ENCODE results near the gene OGFOD3.
"Not testable (repeated sequence)": the region's sequence is repeated elsewhere in the genome, so short reads cannot be mapped to it uniquely, and the experiment has no call there.

DNA sequence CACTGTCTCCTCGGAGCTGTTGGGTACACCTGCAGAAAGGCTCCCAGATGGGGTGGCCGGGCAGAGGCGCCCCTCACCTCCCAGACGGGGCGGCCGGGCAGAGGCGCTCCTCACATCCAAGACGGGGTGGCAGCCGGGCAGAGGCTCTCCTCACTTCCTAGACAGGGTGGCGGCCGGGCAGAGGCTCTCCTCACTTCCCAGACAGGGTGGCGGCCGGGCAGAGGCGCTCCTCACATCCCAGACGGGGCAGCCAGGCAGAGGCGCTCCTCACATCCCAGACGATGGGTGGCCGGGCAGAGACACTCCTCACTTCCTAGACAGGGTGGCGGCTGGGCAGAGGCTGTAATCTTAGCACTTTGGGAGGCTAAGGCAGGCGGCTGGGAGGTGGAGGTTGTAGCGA lies 35.3 kb upstream of the OGFOD3 start:
- TF ChIP-seq EZH2 (IDR thresholded peaks at IDR 0.05; ENCODE audit: insufficient read depth, poor library complexity, severe bottlenecking); EZH2phosphoT487 (IDR thresholded peaks at IDR 0.05; ENCODE audit: insufficient read depth, low read depth): not testable (repeated sequence)

All from GM23248 (cell line).